HCT116 (cell line): Measurements from ENCODE around the gene TNFRSF1A. TPM values are rescaled to one million over a fixed set of nuclear protein-coding genes. Genes with fewer than 3 reads are reported as not detected.
A peak's percentile ranks its signal among the peaks of the same experiment; 100 is the strongest.

ENCODE experiments used
- ATAC-seq: fragments of 200-7000 bp; cut with Tn5 transposase; 2 replicates; pipeline ENCODE4 v1.9.1; 2020; ENCODE audit warnings: mild to moderate bottlenecking, moderate library complexity
- BruUV-seq: library from RNA; stranded (reverse); fragments of 400-500 nt; replicated peaks from 2 replicates; lab custom pipeline; 2021; lab: Mats Ljungman, UMichigan
- CTCF ChIA-PET: fragments of 300-600 bp; sonication (Branson Sonifier 250); formaldehyde crosslinking; loops from one replicate; lab custom pipeline; 2021; ENCODE audit warnings: antibody characterized with exemption; lab: Charles Lee
- POLR2A ChIA-PET: fragments of 300-600, 350-600 bp; sonication (Branson Sonifier 250); formaldehyde crosslinking; loops from one replicate; lab custom pipeline; 2021; ENCODE audit warnings: antibody characterized with exemption; lab: Charles Lee
- RAD21 ChIA-PET, 2 experiments: fragments of 300-600 bp; sonication (Branson Sonifier 250); formaldehyde crosslinking; loops; one replicate each; lab custom pipeline; 2023; ENCODE audit warnings: low total read pairs in 2 of 2; ENCODE audit not compliant: uncharacterized antibody in 2 of 2, unreplicated experiment in 2 of 2, low non-redundant PET in 1 of 2; lab: Charles Lee
- DNase-seq: peaks from one replicate; pipeline ENCODE4 v3.0.0-alpha.2; 2010; ENCODE audit warnings: low read depth, low spot score
- H2AFZ ChIP-seq: fragments of 200-600 bp; shearing (Covaris generic), sonication (generic); 2 replicates; pipeline ENCODE4 v1.6.1; 2017; ENCODE audit warnings: low read depth, mixed run types, mixed read lengths, antibody characterized with exemption, low read length; ENCODE audit not compliant: poor library complexity, severe bottlenecking
- H3K27ac ChIP-seq: 2 replicates; pipeline ENCODE4 v1.5.1; 2012; ENCODE audit warnings: low read depth, low read length
- H3K27me3 ChIP-seq: fragments of 200-600 bp; sonication (generic); 2 replicates; pipeline ENCODE4 v1.6.1; 2016; ENCODE audit warnings: mixed run types, low read length, mixed read lengths; ENCODE audit not compliant: insufficient read depth
- H3K36me3 ChIP-seq, 2 experiments: fragments of 200-500 bp in 1 of 2; fragments of 200-600 bp in 1 of 2; sonication (Bioruptor generic) in 1 of 2; sonication (generic) in 1 of 2; 2 replicates each; pipeline versions ENCODE4 v1.5.1 to v1.6.1; 2014 to 2016; ENCODE audit warnings: low read length in 2 of 2, inconsistent platforms in 1 of 2, mixed read lengths in 1 of 2, mixed run types in 1 of 2; ENCODE audit not compliant: insufficient read depth in 2 of 2, control insufficient read depth in 1 of 2
- H3K4me1 ChIP-seq, 2 experiments: fragments of 200-600 bp in 1 of 2; sonication (generic) in 1 of 2; 2 replicates each; pipeline versions ENCODE4 v1.5.1 to v1.6.1; 2012 to 2017; ENCODE audit warnings: low read length in 2 of 2, inconsistent platforms in 1 of 2, mild to moderate bottlenecking in 1 of 2, mixed read lengths in 1 of 2, mixed run types in 1 of 2, moderate library complexity in 1 of 2; ENCODE audit not compliant: insufficient read depth in 2 of 2, control insufficient read depth in 1 of 2
- H3K4me2 ChIP-seq: fragments of 200-600 bp; sonication (generic); 2 replicates; pipeline ENCODE4 v1.6.1; 2017; ENCODE audit warnings: mixed run types, low read length, mixed read lengths
- H3K4me3 ChIP-seq, 2 experiments: fragments of 200-600 bp in 1 of 2; sonication (generic) in 1 of 2; replicated peaks in 1 of 2; 2 replicates each; pipeline ENCODE4 v1.5.1; 2011 to 2016; ENCODE audit warnings: low read length in 2 of 2, control low read depth in 1 of 2, low read depth in 1 of 2, mild to moderate bottlenecking in 1 of 2, mixed read lengths in 1 of 2, mixed run types in 1 of 2
- H3K79me2 ChIP-seq: fragments of 200-600 bp; sonication (generic); 2 replicates; pipeline ENCODE4 v1.6.1; 2017; ENCODE audit warnings: mild to moderate bottlenecking, mixed run types, low read length, moderate library complexity, mixed read lengths; ENCODE audit not compliant: insufficient read depth
- H3K9ac ChIP-seq: fragments of 200-600 bp; sonication (generic); 2 replicates; pipeline ENCODE4 v1.6.1; 2016; ENCODE audit warnings: low read length, mixed read lengths
- H3K9me2 ChIP-seq: fragments of 200-600 bp; sonication (generic), shearing (Covaris generic); 2 replicates; pipeline ENCODE4 v1.6.1; 2017; ENCODE audit warnings: mixed run types, mild to moderate bottlenecking, moderate library complexity; ENCODE audit not compliant: insufficient read depth
- H3K9me3 ChIP-seq, 2 experiments: fragments of 200-500 bp in 1 of 2; fragments of 200-600 bp in 1 of 2; sonication (Bioruptor generic) in 1 of 2; sonication (generic) in 1 of 2; 2 replicates each; pipeline ENCODE4 v1.6.1; 2014 to 2017; ENCODE audit warnings: low read length in 2 of 2, mixed read lengths in 2 of 2, inconsistent platforms in 1 of 2, low read depth in 1 of 2, mild to moderate bottlenecking in 1 of 2, mixed run types in 1 of 2, moderate library complexity in 1 of 2; ENCODE audit not compliant: control insufficient read depth in 1 of 2, insufficient read depth in 1 of 2
- H4K20me1 ChIP-seq: fragments of 200-600 bp; sonication (generic), shearing (Covaris generic); 2 replicates; pipeline ENCODE4 v1.6.1; 2017; ENCODE audit warnings: mixed run types, mild to moderate bottlenecking, moderate library complexity; ENCODE audit not compliant: insufficient read depth
- ATF3 ChIP-seq: IDR thresholded peaks from 2 replicates; pipeline ENCODE4 v1.6.1; 2012
- CTCF ChIP-seq, 3 experiments: fragments of 200-600 bp in 1 of 3; sonication (generic) in 1 of 3; IDR thresholded peaks in 2 of 3; conservative IDR thresholded peaks in 1 of 3; 2 replicates each; pipeline ENCODE4 v1.5.1; 2012 to 2017; ENCODE audit warnings: low read depth in 2 of 3, low read length in 2 of 3, antibody characterized with exemption in 1 of 3, borderline replicate concordance in 1 of 3, control low read depth in 1 of 3, mild to moderate bottlenecking in 1 of 3, mixed read lengths in 1 of 3, mixed run types in 1 of 3, moderate library complexity in 1 of 3; ENCODE audit not compliant: insufficient read depth in 1 of 3
- EZH2phosphoT487 ChIP-seq: fragments of 200-600 bp; IDR thresholded peaks from 2 replicates; pipeline ENCODE4 v1.6.1; 2018; ENCODE audit warnings: antibody characterized with exemption, borderline replicate concordance
- REST ChIP-seq: IDR thresholded peaks from 2 replicates; pipeline ENCODE4 v1.6.1; 2012; ENCODE audit warnings: low read depth
- intact Hi-C: fragments of 100-400 bp; cut with micrococcal nuclease; formaldehyde crosslinking; loops from 2 replicates; pipeline ENCODE4 v1.10.0; 2022
- total RNA-seq: library from RNA; stranded (reverse); gene quantifications from one replicate; pipeline ENCODE4 v1.2.1, GENCODE V29; 2021; ENCODE audit not compliant: unreplicated experiment

Gene TNFRSF1A
- total RNA-seq, 1 experiment from 2014 or later: 129 TPM

- POLR2A ChIA-PET: interaction anchor here (2.0 to 2.9 kb wide), 4 partner anchors 8 to 136 kb away, joined by 14 to 34 read pairs (median 26); partner anchors contain the start of gene VAMP1
- H3K79me2 ChIP-seq: peaks cover 80% of the 10 kb centered on the region
- H4K20me1 ChIP-seq: no peaks in the 10 kb centered on the region
- peaks cover 50 to 72% of the 10 kb centered on the region in 2 experiments for H3K4me1 ChIP-seq
- peak overlapping the region; percentile 90 for H3K9ac ChIP-seq
- no peaks in the 10 kb centered on the region for H3K27me3 ChIP-seq
- ATAC-seq (no peak), DNase-seq (no peak)
- peaks cover 35 to 47% of the 10 kb centered on the region in 2 experiments for H3K36me3 ChIP-seq
- peak overlapping the region; percentile 99 for H3K27ac ChIP-seq
- no peak overlapping the region for H2AFZ ChIP-seq
- CTCF ChIA-PET: interaction anchor here (1.4 to 2.1 kb wide), 4 partner anchors 8 to 131 kb away, joined by 4 to 15 read pairs (median 4); no protein-coding TSS in a partner anchor
- RAD21 ChIA-PET: interaction anchor here in 1 of 2 experiments (1.4 to 1.6 kb wide), 2 partner anchors 41 to 130 kb away, joined by 3 to 5 read pairs; no protein-coding TSS in a partner anchor
- BruUV-seq: no TSS peak
- intact Hi-C loops: loop anchor here (5.0 to 10.0 kb wide), 2 partner anchors 132 to 200 kb away; partner anchors contain the start of gene GAPDH
- peak overlapping the region; percentile 32 to 64; a peak in 2 of 4 replicates for H3K4me3 ChIP-seq
- peak overlapping the region; percentile 97 for H3K4me2 ChIP-seq
- TF ChIP-seq ATF3 (no peak), REST (no peak), EZH2phosphoT487 (no peak), CTCF (IDR thresholded peaks at IDR 0.05 in 2 of 3, conservative IDR thresholded peaks at IDR 0.05 in 1 of 3; ENCODE audit: borderline replicate concordance in 1 of 3, insufficient read depth in 1 of 3, low read depth in 2 of 3, low read length in 2 of 3) (no peak)
- no peaks in the 10 kb centered on the region for H3K9me3 ChIP-seq
- no peaks in the 10 kb centered on the region for H3K9me2 ChIP-seq
Measured at GRCh38 chr12:6334940-6335450, 6.9 kb downstream of the TNFRSF1A start.
